ENCODE measurements around the gene KLRC3.
"Not testable (repeated sequence)": the region's sequence is repeated elsewhere in the genome, so short reads cannot be mapped to it uniquely, and the experiment has no call there.

Gene KLRC3
- total RNA-seq, result 0 to 0.08 (median 0) reads per million in 4 donors

- DNase-seq, result not testable (repeated sequence)
Observed at GRCh38 chr12:10420334-10420733, at the start of gene KLRC3. Gene KLRC3 (minus strand): TSS chr12:10420595. CDS start chr12:10420550, 45 bp downstream.

- no peak for DNase-seq
Observed at GRCh38 chr12:10469701-10470100, 49.3 kb upstream of the KLRC3 start.

GRCh38 chr12:10466311-10466710 lies 45.9 kb upstream of the KLRC3 start:
- no peak for DNase-seq

- no peak for DNase-seq
Observed at GRCh38 chr12:10457760-10458159, 37.4 kb upstream of the KLRC3 start.

GRCh38 chr12:10456856-10457255 lies 36.5 kb upstream of the KLRC3 start:
- no peak for DNase-seq

- DNase-seq, result no peak
Observed at GRCh38 chr12:10455766-10456165, 35.4 kb upstream of the KLRC3 start.

- no peak for DNase-seq
Observed at GRCh38 chr12:10454531-10454930, 34.1 kb upstream of the KLRC3 start.

- DNase-seq, result no peak
Observed at GRCh38 chr12:10453156-10453555, 32.8 kb upstream of the KLRC3 start, which contains the start of gene KLRC1. Gene KLRC1 (minus strand): TSS chr12:10453377. CDS start chr12:10451156, 2,221 bp downstream.

GRCh38 chr12:10448236-10448635 lies 27.8 kb upstream of the KLRC3 start:
- DNase-seq, result no peak

GRCh38 chr12:10446052-10446451 lies 25.7 kb upstream of the KLRC3 start:
- DNase-seq, result not testable (repeated sequence)

GRCh38 chr12:10441144-10441543 lies 20.7 kb upstream of the KLRC3 start:
- DNase-seq, result not testable (repeated sequence)

GRCh38 chr12:10439608-10440274 lies 19.3 kb upstream of the KLRC3 start:
- DNase-seq, result not testable (repeated sequence)

- DNase-seq, result not testable (repeated sequence)
Observed at GRCh38 chr12:10437601-10438000, 17.2 kb upstream of the KLRC3 start.

- DNase-seq, result not testable (repeated sequence)
Observed at GRCh38 chr12:10435816-10436215, 15.4 kb upstream of the KLRC3 start, which contains the start of gene KLRC2. Gene KLRC2 (minus strand): TSS chr12:10436010. CDS start chr12:10435986, 24 bp downstream.

GRCh38 chr12:10430623-10431022 lies 10.2 kb upstream of the KLRC3 start:
- DNase-seq, result not testable (repeated sequence)

- DNase-seq, result not testable (repeated sequence)
Observed at GRCh38 chr12:10425938-10426337, 5.5 kb upstream of the KLRC3 start.

- DNase-seq, result not testable (repeated sequence)
Observed at GRCh38 chr12:10424260-10424899, 4.0 kb upstream of the KLRC3 start.

- DNase-seq, result not testable (repeated sequence)
Observed at GRCh38 chr12:10422159-10422558, 1.8 kb upstream of the KLRC3 start.

- DNase-seq, result no peak
Observed at GRCh38 chr12:10409392-10409791, 11.0 kb downstream of the KLRC3 start, which contains the start of gene KLRC4. Gene KLRC4 (minus strand): TSS chr12:10409757. CDS start chr12:10409575, 182 bp downstream.

GRCh38 chr12:10408842-10409241 lies 11.6 kb downstream of the KLRC3 start:
- no peak for DNase-seq

- no peak for DNase-seq
Observed at GRCh38 chr12:10406725-10407124, 13.7 kb downstream of the KLRC3 start.

GRCh38 chr12:10405294-10405693 lies 15.1 kb downstream of the KLRC3 start:
- DNase-seq, result no peak

GRCh38 chr12:10404798-10405197 lies 15.6 kb downstream of the KLRC3 start:
- DNase-seq, result no peak

- no peak for DNase-seq
Observed at GRCh38 chr12:10400829-10401228, 19.6 kb downstream of the KLRC3 start.
